Endothelial cell of umbilical vein (primary cell): ENCODE measurements around the gene TGFBR3. TPM values are rescaled to one million over a fixed set of nuclear protein-coding genes. Genes with fewer than 3 reads are reported as not detected.

Experiments
- BruUV-seq: library from RNA; stranded (reverse); fragments of 400-500 nt; replicated peaks from 2 replicates; lab custom pipeline; 2021; lab: Mats Ljungman, UMichigan
- CTCF ChIA-PET: fragments of 300-600, 350-600 bp; sonication (Branson Sonifier 250); formaldehyde crosslinking; loops from one replicate; lab custom pipeline; 2021; ENCODE audit warnings: antibody characterized with exemption, inconsistent platforms; lab: Charles Lee
- POLR2A ChIA-PET: fragments of 300-600, 350-600 bp; sonication (Branson Sonifier 250); formaldehyde crosslinking; loops from one replicate; lab custom pipeline; 2021; ENCODE audit warnings: antibody characterized with exemption, inconsistent platforms; lab: Charles Lee
- DNase-seq: peaks from one replicate; pipeline ENCODE4 v3.0.0-alpha.2; 2011; ENCODE audit warnings: low read depth, low spot score
- FAIRE-seq: peaks from 2 replicates; lab custom pipeline; 2011; peaks lifted over from hg19 to GRCh38; lab: Jason Lieb, UNC
- H2AFZ ChIP-seq: 2 replicates; pipeline ENCODE4 v1.6.0; 2012; ENCODE audit warnings: low read depth, low read length, control low read depth, inconsistent platforms
- H3K27ac ChIP-seq: 2 replicates; pipeline ENCODE4 v1.5.1; 2011; ENCODE audit warnings: low read depth, mild to moderate bottlenecking, control low read depth, low read length, moderate library complexity; ENCODE audit not compliant: insufficient read depth
- H3K27me3 ChIP-seq, 2 experiments: 2 replicates each; pipeline versions ENCODE4 v1.6.0 to v1.6.1; 2011; ENCODE audit warnings: low read length in 2 of 2, mixed read lengths in 1 of 2; ENCODE audit not compliant: control insufficient read depth in 2 of 2, insufficient read depth in 2 of 2
- H3K36me3 ChIP-seq, 2 experiments: 2 replicates in 1 of 2; 3 replicates in 1 of 2; pipeline ENCODE4 v1.5.1; 2011; ENCODE audit warnings: low read length in 2 of 2, mild to moderate bottlenecking in 1 of 2, moderate library complexity in 1 of 2; ENCODE audit not compliant: control insufficient read depth in 2 of 2, insufficient read depth in 2 of 2; ENCODE audit errors: extremely low read depth in 1 of 2
- H3K4me1 ChIP-seq: 3 replicates; pipeline ENCODE4 v1.5.1; 2011; ENCODE audit warnings: mild to moderate bottlenecking, low read length; ENCODE audit not compliant: control insufficient read depth, insufficient read depth; ENCODE audit errors: extremely low read depth
- H3K4me2 ChIP-seq: 2 replicates; pipeline ENCODE4 v1.6.1; 2011; ENCODE audit warnings: low read length, control low read depth, mixed read lengths; ENCODE audit not compliant: insufficient read depth
- H3K4me3 ChIP-seq, 3 experiments: fragments of 200-600 bp in 1 of 3; sonication (generic), shearing (Covaris generic) in 1 of 3; replicated peaks in 1 of 3; 2 replicates each; pipeline ENCODE4 v1.5.1; 2011 to 2016; ENCODE audit warnings: control low read depth in 3 of 3, low read length in 3 of 3, mild to moderate bottlenecking in 2 of 3, inconsistent platforms in 1 of 3, low read depth in 1 of 3, moderate library complexity in 1 of 3; ENCODE audit not compliant: insufficient read depth in 1 of 3
- H3K79me2 ChIP-seq: 2 replicates; pipeline ENCODE4 v1.6.0; 2012; ENCODE audit warnings: low read length, inconsistent platforms; ENCODE audit not compliant: control insufficient read depth, insufficient read depth
- H3K9ac ChIP-seq: replicated peaks from 2 replicates; pipeline ENCODE3; 2011; ENCODE audit warnings: low read length, control low read depth; ENCODE audit not compliant: insufficient read depth; ENCODE audit errors: extremely low read depth
- H3K9me1 ChIP-seq: replicated peaks from 3 replicates; pipeline ENCODE4 v1.6.0; 2011; ENCODE audit warnings: mild to moderate bottlenecking, low read length; ENCODE audit not compliant: control insufficient read depth, insufficient read depth; ENCODE audit errors: extremely low read depth
- H3K9me3 ChIP-seq: replicated peaks from 2 replicates; pipeline ENCODE4 v1.5.1; 2012; ENCODE audit warnings: low read length, inconsistent platforms; ENCODE audit not compliant: control insufficient read depth, insufficient read depth
- H4K20me1 ChIP-seq: replicated peaks from 2 replicates; pipeline ENCODE3; 2011; ENCODE audit warnings: mild to moderate bottlenecking, low read length; ENCODE audit not compliant: control insufficient read depth, insufficient read depth; ENCODE audit errors: extremely low read depth
- CTCF ChIP-seq, 2 donors: IDR thresholded peaks; 1 replicate in 1 of 2; 2 replicates in 1 of 2; pipeline ENCODE4 v1.5.1; 2011; ENCODE audit warnings: low read length in 2 of 2, mild to moderate bottlenecking in 2 of 2, moderate library complexity in 2 of 2, control low read depth in 1 of 2, inconsistent platforms in 1 of 2, low read depth in 1 of 2; ENCODE audit not compliant: insufficient read depth in 1 of 2; ENCODE audit errors: extremely low read depth in 1 of 2
- EZH2 ChIP-seq: IDR thresholded peaks from 2 replicates; pipeline ENCODE4 v1.6.1; 2012; ENCODE audit warnings: borderline replicate concordance, low read depth, mild to moderate bottlenecking, moderate library complexity, low read length, inconsistent platforms; ENCODE audit not compliant: severe bottlenecking
- FOS ChIP-seq: IDR thresholded peaks from 2 replicates; pipeline ENCODE4 v1.6.1; 2011; ENCODE audit warnings: mild to moderate bottlenecking, low read length, moderate library complexity, borderline replicate concordance; ENCODE audit not compliant: insufficient read depth
- JUN ChIP-seq: IDR thresholded peaks from 2 replicates; pipeline ENCODE4 v1.6.1; 2011; ENCODE audit warnings: borderline replicate concordance, low read depth; ENCODE audit not compliant: insufficient read length, insufficient read depth
- POLR2A ChIP-seq: IDR thresholded peaks from 2 replicates; pipeline ENCODE4 v1.6.1; 2012; ENCODE audit warnings: low read depth, mild to moderate bottlenecking, control low read depth, low read length
- POLR2AphosphoS5 ChIP-seq: IDR thresholded peaks from 2 replicates; pipeline ENCODE4 v1.6.1; 2012; ENCODE audit warnings: low read depth, mild to moderate bottlenecking, control low read depth, low read length, moderate library complexity; ENCODE audit not compliant: insufficient read depth
- dilution Hi-C: fragments of 300-500 bp; cut with MboI; formaldehyde crosslinking; loops from one replicate; pipeline ENCODE4 v1.15.0; 2019; ENCODE audit warnings: low sequenced_read_pairs; ENCODE audit not compliant: extremely low pct_ligation_motif_present
- intact Hi-C: fragments of 100-400 bp; cut with micrococcal nuclease; formaldehyde crosslinking; loops from one replicate; pipeline ENCODE4 v1.10.0; 2022
- polyA plus RNA-seq, 4 experiments: library from polyadenylated mRNA; depleted of rRNA in 3 of 4; stranded (reverse) in 3 of 4; unstranded in 1 of 4; fragments of >200 nt; gene quantifications; 2 replicates each; pipeline versions ENCODE4 v1.2.1 to v1.2.3, GENCODE V29; 2011 to 2012; ENCODE audit warnings: missing spikeins in 1 of 4
- total RNA-seq: library from RNA; stranded (reverse); gene quantifications from 2 replicates; pipeline ENCODE4 v1.2.3, GENCODE V29; 2021
- TF ChIP-seq, protein P1 (sequence below): IDR thresholded peaks from 2 replicates; pipeline ENCODE4 v1.6.1; 2011; ENCODE audit not compliant: insufficient read depth, insufficient read length

TGFBR3 gene
- total and polyA plus RNA-seq, 2 donors (not counting 3 experiments of a cell fraction or from before 2014, with no cell fraction given) = 8.0 to 13.4 TPM

GRCh38 chr1:91925644-91926435, 39.9 kb upstream of the TGFBR3 start:
- no TSS peak for BruUV-seq
- POLR2A ChIA-PET = no interaction called here

More at GRCh38 chr1:91925644-91926435, 39.9 kb upstream of the TGFBR3 start:
- H3K79me2 ChIP-seq = no peaks in the 10 kb centered on the region
- no peak overlapping the region for H3K4me2 ChIP-seq
- dilution Hi-C loops = no loop called here
- H4K20me1 ChIP-seq = no peaks in the 10 kb centered on the region
- no peaks in the 10 kb centered on the region for H3K9me3 ChIP-seq
- no peak overlapping the region for H3K9ac ChIP-seq
- CTCF ChIA-PET = interaction anchor here (0.6 to 8.3 kb wide), 9 partner anchors 40 to 643 kb away, joined by 3 to 119 read pairs (median 4); partner anchors contain the start of gene TGFBR3
- FAIRE-seq = no peak
- intact Hi-C loops = loop anchor here (2.0 to 5.0 kb wide), 5 partner anchors 39 to 759 kb away; partner anchors contain the start of genes HFM1 and TGFBR3
- TF ChIP-seq POLR2AphosphoS5 (no peak), FOS (no peak), JUN (no peak), CTCF (IDR thresholded peaks at IDR 0.05; ENCODE audit: extremely low read depth in 1 of 2, insufficient read depth in 1 of 2, low read depth in 1 of 2, low read length in 2 of 2) (no peak), EZH2 (no peak), POLR2A (no peak)
- TF ChIP-seq, protein P1, sequence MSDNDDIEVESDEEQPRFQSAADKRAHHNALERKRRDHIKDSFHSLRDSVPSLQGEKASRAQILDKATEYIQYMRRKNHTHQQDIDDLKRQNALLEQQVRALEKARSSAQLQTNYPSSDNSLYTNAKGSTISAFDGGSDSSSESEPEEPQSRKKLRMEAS = no peak
- H3K4me3 ChIP-seq = no peak overlapping the region
- H3K4me1 ChIP-seq = peaks cover 4% of the 10 kb centered on the region
- no peak overlapping the region for H2AFZ ChIP-seq
- H3K9me1 ChIP-seq = no peaks in the 10 kb centered on the region
- H3K27me3 ChIP-seq = no peaks in the 10 kb centered on the region
- H3K36me3 ChIP-seq = no peaks in the 10 kb centered on the region
- no peak overlapping the region for H3K27ac ChIP-seq
- DNase-seq = no peak
